ENCODE measurements around the gene WASHC3. TPM values are rescaled to one million over a fixed set of nuclear protein-coding genes. Genes with fewer than 3 reads are reported as not detected.

Gene WASHC3
- polyA plus RNA-seq, 3 donors = 26.0 to 75.8 (median 66.2) TPM

- TF ChIP-seq CTCF (IDR thresholded peaks at IDR 0.05) = no peak
- 89% methylated on average over 3 of the region's 11 CpGs for WGBS (ENCODE audit: insufficient coverage)
- H3K4me1 Mint-ChIP-seq = peaks cover 12% of the 10 kb centered on the region
These were observed 622 bp upstream of the WASHC3 start for GRCh38 chr12:102062419-102062806.

GRCh38 chr12:102061096-102061559, 663 bp downstream of the WASHC3 start:
- H3K4me1 Mint-ChIP-seq = peaks cover 12% of the 10 kb centered on the region
- peak; percentile 0 to 27 (median 2) for DNase-seq
- peaks cover 21 to 34% of the 10 kb centered on the region in 2 donors for H3K36me3 Mint-ChIP-seq
- no peaks in the 10 kb centered on the region for H3K27me3 ChIP-seq (ENCODE audit: control insufficient read depth in 2 of 2, insufficient read depth in 2 of 2, low read length in 2 of 2)
- 0% methylated on average over 3 of the region's 9 CpGs for WGBS (ENCODE audit: insufficient coverage)
- peak overlapping the region; percentile 80 for H3K4me2 ChIP-seq (replicated peaks; ENCODE audit: extremely low read depth, low read length, poor library complexity, severe bottlenecking)
- H3K9me3 ChIP-seq (replicated peaks in 1 of 2; ENCODE audit: control insufficient read depth in 1 of 2, insufficient read depth in 1 of 2, low read length in 2 of 2) = no peaks in the 10 kb centered on the region
- peaks cover 10% of the 10 kb centered on the region for H3K79me2 ChIP-seq (ENCODE audit: insufficient read depth, low read length)
- TF ChIP-seq CTCF (IDR thresholded peaks at IDR 0.05) = no peak
- H2AFZ ChIP-seq (ENCODE audit: insufficient read depth, low read depth, low read length, poor library complexity, severe bottlenecking) = peak overlapping the region; percentile 97
- H3K4me3 Mint-ChIP-seq = peak overlapping the region; percentile 98
- H3K27ac ChIP-seq (ENCODE audit: low read depth in 1 of 2, low read length in 2 of 2) = peak overlapping the region; percentile 34 to 92
- H3K4me3 ChIP-seq (replicated peaks in 1 of 3; ENCODE audit: low read depth in 2 of 3, low read length in 3 of 3) = peak overlapping the region; percentile 81 to 90 (median 84)
- intact Hi-C loops (cut with micrococcal nuclease) = loop anchor here (5.0 kb wide), 2 partner anchors 56 to 61 kb away; partner anchors contain the start of genes NUP37 (in 1 of the 2) and PARPBP (in 1 of the 2)
- peak overlapping the region; percentile 89 to 99 (median 97) for H3K27ac Mint-ChIP-seq
- H4K20me1 ChIP-seq (ENCODE audit: insufficient read depth, low read length) = no peaks in the 10 kb centered on the region
- H3K9me3 Mint-ChIP-seq = no peaks in the 10 kb centered on the region
- peaks cover 6 to 13% of the 10 kb centered on the region in 2 donors for H3K4me1 ChIP-seq (ENCODE audit: control insufficient read depth in 1 of 2, insufficient read depth in 2 of 2, low read length in 2 of 2)
- peaks cover 10 to 31% of the 10 kb centered on the region in 2 donors for H3K36me3 ChIP-seq (replicated peaks in 1 of 2; ENCODE audit: control insufficient read depth in 1 of 2, insufficient read depth in 2 of 2, low read length in 2 of 2)
- peaks cover 0 to 3% (median 0%) of the 10 kb centered on the region in 3 donors for H3K27me3 Mint-ChIP-seq (ENCODE audit: low read depth in 3 of 3)
- H3K9ac ChIP-seq (ENCODE audit: insufficient read depth, low read length, poor library complexity, severe bottlenecking) = peak overlapping the region; percentile 84

More at GRCh38 chr12:102062419-102062806, 622 bp upstream of the WASHC3 start:
- peaks cover 0 to 5% (median 0%) of the 10 kb centered on the region in 3 donors for H3K27me3 Mint-ChIP-seq (ENCODE audit: low read depth in 3 of 3)
- intact Hi-C loops (cut with micrococcal nuclease) = loop anchor here (5.0 kb wide), 2 partner anchors 55 to 60 kb away; partner anchors contain the start of genes NUP37 (in 1 of the 2) and PARPBP (in 1 of the 2)
- H3K36me3 ChIP-seq (replicated peaks in 1 of 2; ENCODE audit: control insufficient read depth in 1 of 2, insufficient read depth in 2 of 2, low read length in 2 of 2) = peaks cover 0 to 19% of the 10 kb centered on the region in 2 donors
- H4K20me1 ChIP-seq (ENCODE audit: insufficient read depth, low read length) = no peaks in the 10 kb centered on the region
- DNase-seq = no peak
- peaks cover 10 to 22% of the 10 kb centered on the region in 2 donors for H3K36me3 Mint-ChIP-seq
- H3K9me3 Mint-ChIP-seq = no peaks in the 10 kb centered on the region
- H3K79me2 ChIP-seq (ENCODE audit: insufficient read depth, low read length) = peaks cover 10% of the 10 kb centered on the region
- no peak overlapping the region for H3K27ac ChIP-seq (ENCODE audit: low read depth in 1 of 2, low read length in 2 of 2)
- H3K4me2 ChIP-seq (replicated peaks; ENCODE audit: extremely low read depth, low read length, poor library complexity, severe bottlenecking) = peak overlapping the region; percentile 80
- H3K4me3 ChIP-seq (replicated peaks in 1 of 3; ENCODE audit: low read depth in 2 of 3, low read length in 3 of 3) = peak overlapping the region in 1 of 3 experiments; percentile 90
- no peak overlapping the region for H3K9ac ChIP-seq (ENCODE audit: insufficient read depth, low read length, poor library complexity, severe bottlenecking)
- H3K4me3 Mint-ChIP-seq = no peak overlapping the region
- H3K27me3 ChIP-seq (ENCODE audit: control insufficient read depth in 2 of 2, insufficient read depth in 2 of 2, low read length in 2 of 2) = no peaks in the 10 kb centered on the region
- peak overlapping the region in 5 of 7 donors; percentile 42 to 99 (median 96) for H3K27ac Mint-ChIP-seq
- H3K9me3 ChIP-seq (replicated peaks in 1 of 2; ENCODE audit: control insufficient read depth in 1 of 2, insufficient read depth in 1 of 2, low read length in 2 of 2) = no peaks in the 10 kb centered on the region
- H2AFZ ChIP-seq (ENCODE audit: insufficient read depth, low read depth, low read length, poor library complexity, severe bottlenecking) = peak overlapping the region; percentile 97
- peaks cover 6 to 13% of the 10 kb centered on the region in 2 donors for H3K4me1 ChIP-seq (ENCODE audit: control insufficient read depth in 1 of 2, insufficient read depth in 2 of 2, low read length in 2 of 2)
